HG03439 (cell line): Measurements from ENCODE around the gene HNF1A.
"Not testable (repeated sequence)": the region's sequence is repeated elsewhere in the genome, so short reads cannot be mapped to it uniquely, and the experiment has no call there.

Source experiments
- ATAC-seq: cut with Tn5 transposase; IDR thresholded peaks from one replicate; pipeline ENCODE4 v1.9.1; 2021; ENCODE audit warnings: mild to moderate bottlenecking, moderate library complexity; ENCODE audit not compliant: unreplicated experiment

Gene HNF1A, protein sequence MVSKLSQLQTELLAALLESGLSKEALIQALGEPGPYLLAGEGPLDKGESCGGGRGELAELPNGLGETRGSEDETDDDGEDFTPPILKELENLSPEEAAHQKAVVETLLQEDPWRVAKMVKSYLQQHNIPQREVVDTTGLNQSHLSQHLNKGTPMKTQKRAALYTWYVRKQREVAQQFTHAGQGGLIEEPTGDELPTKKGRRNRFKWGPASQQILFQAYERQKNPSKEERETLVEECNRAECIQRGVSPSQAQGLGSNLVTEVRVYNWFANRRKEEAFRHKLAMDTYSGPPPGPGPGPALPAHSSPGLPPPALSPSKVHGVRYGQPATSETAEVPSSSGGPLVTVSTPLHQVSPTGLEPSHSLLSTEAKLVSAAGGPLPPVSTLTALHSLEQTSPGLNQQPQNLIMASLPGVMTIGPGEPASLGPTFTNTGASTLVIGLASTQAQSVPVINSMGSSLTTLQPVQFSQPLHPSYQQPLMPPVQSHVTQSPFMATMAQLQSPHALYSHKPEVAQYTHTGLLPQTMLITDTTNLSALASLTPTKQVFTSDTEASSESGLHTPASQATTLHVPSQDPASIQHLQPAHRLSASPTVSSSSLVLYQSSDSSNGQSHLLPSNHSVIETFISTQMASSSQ

DNA sequence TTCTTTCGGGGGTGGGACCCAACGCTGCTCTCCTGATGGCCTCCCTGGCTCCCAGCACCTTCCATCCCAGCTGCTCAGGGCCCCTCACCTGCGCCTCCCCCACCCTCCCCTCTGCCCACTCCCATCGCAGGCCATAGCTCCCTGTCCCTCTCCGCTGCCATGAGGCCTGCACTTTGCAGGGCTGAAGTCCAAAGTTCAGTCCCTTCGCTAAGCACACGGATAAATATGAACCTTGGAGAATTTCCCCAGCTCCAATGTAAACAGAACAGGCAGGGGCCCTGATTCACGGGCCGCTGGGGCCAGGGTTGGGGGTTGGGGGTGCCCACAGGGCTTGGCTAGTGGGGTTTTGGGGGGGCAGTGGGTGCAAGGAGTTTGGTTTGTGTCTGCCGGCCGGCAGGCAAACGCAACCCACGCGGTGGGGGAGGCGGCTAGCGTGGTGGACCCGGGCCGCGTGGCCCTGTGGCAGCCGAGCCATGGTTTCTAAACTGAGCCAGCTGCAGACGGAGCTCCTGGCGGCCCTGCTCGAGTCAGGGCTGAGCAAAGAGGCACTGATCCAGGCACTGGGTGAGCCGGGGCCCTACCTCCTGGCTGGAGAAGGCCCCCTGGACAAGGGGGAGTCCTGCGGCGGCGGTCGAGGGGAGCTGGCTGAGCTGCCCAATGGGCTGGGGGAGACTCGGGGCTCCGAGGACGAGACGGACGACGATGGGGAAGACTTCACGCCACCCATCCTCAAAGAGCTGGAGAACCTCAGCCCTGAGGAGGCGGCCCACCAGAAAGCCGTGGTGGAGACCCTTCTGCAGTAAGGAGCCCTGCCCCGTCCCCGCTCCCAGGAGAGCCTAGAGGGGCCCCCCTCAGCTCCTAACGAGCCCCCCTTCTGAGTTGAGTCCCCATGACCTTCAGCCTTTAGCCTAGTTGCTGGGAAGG is at the start of gene HNF1A:
TSS of gene HNF1A (plus strand) at position 248 of the 924 bp plus-strand sequence. CDS start at position 474, 226 bp downstream.
- ATAC-seq = no peak

DNA sequence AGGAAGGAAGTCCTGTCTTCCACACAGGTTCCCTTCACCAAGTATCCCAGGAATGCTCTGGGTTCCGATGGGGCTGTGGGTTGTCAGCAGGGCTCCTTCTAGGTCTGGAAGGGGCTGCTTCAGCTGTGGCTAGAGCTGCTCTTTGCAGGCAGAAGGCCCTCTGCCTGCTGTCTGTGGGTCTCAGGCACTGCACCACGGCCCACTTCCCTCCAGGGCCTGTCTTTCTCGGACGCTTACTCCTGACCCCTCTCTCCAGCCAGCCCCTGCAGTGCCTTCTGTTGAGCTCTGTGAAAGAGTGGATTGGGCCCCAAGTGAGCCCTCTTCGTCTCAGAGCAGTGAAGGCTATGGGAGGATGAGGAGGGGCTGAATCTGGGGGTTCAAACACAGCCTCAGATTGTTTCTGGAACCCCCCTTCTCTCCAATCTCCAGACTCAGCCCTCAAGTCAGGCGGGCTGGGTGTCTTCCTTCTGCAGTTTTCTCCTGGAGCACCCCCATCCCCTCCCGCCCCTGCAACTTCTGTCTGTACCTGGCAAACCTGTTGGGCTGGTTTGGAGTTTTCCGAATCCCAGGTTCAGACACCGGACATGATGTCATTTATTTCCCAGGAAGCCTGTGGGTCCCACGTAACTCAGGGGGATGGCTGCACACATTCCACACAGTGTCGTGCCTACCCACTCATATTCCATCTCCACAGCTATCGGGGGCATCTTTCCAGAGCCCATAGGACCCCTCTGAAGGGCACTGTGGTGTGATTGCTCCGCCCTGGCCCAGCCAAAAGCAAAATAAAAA is 49.3 kb upstream of the HNF1A start:
- no peak for ATAC-seq

DNA sequence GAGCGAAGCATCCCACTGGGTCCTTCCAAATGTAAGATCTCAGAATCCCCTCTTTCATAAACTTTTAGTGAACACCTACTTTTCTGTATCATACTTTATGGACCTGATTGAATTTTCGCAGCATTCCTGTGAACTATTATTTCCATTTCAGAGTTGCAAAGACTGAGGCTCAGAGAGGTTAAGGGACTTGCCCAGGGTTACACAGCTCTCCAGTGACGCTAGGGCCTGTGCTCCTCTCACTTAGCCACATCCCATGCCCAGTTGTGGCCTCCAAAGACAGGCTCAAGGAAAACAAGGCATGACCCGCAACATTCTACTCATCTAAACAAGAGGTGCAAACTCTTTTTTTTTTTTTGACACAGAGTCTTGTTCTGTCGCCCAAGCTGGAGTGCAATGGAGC is 48.3 kb upstream of the HNF1A start:
- ATAC-seq = no peak

DNA sequence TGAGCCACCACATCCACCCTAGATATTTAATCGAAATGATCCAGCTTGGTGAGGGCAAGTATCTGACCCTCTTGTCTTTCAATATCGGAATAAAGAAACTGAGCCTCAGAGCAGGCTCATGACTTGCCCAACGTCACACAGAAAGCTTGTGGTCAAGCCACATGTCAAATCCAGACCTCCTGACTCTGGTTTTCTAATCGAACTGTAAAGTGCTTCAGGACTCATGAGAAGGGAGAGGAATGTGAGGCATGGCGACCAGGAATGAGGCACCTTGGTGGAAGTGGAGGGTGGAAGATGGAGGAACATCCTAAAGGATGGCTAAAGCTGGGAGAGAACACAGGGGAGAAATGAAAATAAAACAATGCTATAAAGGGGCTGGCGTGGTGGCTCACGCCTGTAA is 46.3 kb upstream of the HNF1A start:
- ATAC-seq = no peak

DNA sequence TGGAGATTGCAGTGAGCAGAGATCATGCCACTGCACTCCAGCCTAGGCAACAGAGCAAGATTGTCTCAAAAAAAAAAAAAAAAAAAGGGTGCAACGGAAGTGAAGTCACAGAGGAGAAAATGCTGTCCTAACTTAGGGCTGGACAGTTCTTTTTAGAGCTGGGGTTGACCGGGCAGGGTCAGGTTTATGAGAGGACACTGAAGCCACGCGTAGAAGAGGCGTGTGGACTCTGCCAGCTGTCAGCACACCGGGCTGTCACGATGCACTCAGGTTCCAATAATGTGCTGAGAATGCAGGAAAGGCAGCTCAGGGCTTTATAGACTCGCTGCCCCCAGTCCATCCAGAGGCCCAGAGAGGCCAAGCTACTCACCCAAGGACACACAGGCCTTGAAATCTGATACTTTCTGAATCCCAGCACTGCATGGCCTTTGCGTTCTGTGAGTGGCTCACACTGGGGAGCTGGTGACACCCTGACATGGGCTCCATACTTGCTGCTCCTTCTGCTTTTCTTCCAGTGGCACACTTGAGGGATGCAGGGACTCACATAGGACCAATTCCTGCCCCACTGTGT is 45.3 kb upstream of the HNF1A start:
- no peak for ATAC-seq

DNA sequence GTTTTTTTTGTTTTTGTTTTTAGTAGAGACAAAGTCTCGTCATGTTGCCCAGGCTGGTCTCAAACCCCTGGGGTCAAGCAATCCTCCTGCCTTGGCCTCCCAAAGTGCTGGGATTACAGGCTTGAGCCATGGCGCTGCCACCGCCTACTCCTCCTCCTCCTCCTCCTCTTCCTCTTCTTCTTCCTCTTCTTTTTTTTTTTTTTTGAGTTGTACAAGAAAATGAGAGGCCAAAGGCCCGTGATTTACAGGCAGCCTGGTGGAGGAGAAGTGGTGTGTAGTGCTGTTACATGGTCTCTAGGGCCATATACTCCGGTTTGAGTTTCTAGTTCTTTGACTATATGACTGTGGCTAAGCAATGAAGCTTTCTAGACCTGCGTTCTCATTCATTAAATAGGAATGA is 44.6 kb upstream of the HNF1A start:
- ATAC-seq = no peak

DNA sequence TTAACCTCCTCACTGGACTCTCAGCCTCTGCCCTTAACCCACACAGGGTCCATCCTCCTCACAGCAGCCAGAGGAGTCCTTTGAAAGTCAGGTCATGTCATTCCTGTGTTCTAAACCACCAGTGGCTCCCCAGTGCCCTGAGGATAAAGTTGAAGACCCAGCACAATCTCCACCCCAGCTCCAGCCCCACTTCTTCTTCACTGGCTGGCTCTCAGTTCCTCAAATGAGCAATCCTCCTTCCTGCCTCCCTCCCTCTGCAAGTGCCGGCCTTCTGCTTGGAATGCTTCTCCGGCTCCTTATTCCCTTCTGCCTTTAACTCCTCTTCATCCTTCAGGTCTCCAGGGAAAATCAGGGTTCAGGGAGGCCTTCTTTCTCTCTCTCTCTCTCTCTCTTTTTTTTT is 42.1 kb upstream of the HNF1A start:
- ATAC-seq = no peak

DNA sequence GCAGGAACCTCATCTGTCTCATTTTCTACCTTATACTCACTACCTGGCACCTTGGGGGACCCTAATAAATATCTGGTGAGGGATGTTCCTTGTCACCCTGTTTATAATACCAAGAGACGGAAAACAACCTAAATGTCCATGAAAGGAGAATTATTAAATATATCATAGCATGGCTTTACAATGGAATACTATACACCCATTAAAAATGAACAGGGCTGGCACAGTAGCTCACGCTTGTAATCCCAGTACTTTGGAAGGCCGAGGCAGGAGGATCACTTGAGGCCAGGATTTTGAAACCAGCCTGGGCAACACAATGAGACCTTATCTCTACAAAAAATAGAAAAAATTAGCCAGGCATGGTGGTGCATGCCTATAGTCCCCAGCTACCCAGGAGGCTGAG is 39.8 kb upstream of the HNF1A start:
- no peak for ATAC-seq

DNA sequence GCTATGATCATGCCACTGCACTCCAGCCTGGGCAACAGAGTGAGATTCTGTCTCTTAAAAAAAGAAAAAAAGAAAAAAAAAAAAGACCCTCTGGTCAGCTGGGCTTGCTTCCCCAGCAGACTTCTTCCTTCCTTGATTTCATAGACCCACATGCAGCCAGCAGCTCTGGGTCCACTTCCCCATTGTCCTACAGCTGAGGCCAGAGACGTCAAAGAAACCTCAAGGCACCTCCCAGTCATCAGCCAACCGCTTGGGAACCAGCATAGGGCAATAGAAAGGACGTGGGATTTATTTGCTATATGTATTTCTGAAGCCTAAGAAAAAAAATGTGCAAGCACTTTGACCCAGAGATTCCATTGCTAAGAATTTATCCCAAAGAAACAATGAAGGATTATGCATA is 38.8 kb upstream of the HNF1A start:
- ATAC-seq = no peak

DNA sequence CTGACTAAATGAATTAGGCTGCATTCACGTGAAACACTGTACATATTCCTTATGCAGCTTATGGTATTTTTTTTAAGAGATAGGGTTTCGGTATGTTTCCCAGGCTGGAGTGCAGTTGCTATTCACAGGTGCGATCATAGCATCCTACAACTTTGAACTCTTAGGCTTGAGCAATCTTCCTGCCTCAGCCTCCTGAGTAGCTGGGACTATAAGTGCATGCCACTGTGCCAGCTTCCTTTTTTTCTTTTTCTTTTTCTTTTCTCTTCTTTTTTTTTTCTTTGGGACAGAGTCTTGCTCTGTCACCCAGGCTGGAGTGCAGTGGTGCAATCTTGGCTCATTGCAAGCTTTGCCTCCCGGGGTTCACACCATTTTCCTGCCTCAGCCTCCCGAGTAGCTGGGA is 38.3 kb upstream of the HNF1A start:
- ATAC-seq = no peak

DNA sequence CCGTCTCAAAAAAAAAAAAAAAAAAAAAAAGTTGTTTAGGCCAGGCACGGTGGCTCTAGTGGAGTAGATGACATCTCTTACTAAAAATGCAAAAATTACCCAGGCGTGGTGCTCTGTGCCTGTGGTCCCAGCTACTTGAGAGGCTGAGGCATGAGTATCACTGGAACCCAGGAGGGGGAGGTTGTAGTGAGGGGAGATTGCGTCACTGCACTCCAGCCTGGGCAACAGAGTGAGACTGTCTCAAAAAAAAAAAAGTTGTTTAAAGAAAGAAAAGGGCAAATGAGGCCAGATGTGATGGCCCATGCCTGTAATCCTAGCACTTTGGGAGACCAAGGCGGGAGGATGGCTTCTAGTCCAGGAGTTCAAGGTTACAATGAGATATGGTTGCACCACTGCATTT is 37.5 kb upstream of the HNF1A start:
- ATAC-seq = no peak

DNA sequence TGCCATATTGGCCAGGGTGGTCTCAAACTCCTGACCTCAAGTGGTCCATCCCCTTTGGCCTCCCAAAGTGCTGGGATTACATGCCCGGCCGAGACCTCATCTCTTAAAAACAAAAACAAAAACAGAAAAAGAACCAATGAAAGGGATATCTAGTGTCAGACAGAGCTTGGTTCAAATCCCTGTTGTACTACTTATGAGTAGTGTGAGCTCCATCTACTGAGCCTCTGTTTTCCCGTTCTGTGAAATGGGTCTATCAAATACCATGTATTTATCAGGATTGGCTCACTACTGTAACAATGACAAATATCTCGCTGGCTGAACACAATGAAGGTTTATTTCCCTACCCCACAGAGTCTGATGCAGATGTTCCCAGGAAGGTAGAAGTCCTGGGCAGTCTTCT is 36.9 kb upstream of the HNF1A start:
- ATAC-seq = no peak

DNA sequence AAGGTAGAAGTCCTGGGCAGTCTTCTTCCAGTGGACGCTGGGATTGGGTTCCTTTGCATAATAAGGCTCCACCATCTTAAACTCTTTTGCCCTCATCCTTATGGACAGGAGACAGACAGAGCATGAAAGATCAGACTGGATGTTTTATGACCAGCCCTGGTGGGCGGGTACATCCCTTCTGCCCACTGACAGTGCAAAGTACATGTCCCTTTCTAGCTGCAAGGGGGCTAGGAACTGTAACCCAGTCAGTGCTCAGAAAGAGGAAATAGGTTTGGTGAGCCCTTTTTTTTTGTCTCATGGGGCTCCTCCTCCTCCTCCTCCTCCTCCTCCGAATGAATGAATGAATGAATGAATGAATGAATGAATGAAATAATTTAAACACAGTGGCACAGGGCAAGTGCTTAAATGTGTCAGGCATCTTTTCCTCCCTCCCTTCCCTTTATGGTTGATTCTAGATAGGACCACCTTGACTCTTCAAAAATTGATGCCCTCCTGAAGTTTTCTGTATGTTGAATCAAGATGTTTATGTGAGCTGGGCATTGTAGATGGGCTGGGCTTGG is 36.4 kb upstream of the HNF1A start:
- no peak for ATAC-seq

DNA sequence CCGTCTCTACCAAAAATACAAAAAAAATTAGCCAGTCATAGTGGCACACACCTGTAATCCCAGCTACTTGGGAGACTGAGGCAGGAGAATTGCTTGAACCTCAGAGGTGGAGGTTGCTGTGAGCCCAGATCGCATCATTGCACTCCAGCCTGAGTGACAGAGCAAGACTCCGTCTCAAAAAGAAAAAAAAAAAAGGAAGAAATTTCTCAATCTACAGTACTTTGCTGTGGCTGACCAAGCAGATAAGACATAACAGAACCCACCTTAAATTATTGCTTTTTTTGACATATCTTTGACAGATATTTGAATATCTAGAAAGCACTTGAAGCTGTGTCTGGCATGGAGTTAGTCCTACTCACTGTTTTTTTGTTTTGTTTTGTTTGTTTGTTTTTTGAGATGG is 34.9 kb upstream of the HNF1A start:
- no peak for ATAC-seq

DNA sequence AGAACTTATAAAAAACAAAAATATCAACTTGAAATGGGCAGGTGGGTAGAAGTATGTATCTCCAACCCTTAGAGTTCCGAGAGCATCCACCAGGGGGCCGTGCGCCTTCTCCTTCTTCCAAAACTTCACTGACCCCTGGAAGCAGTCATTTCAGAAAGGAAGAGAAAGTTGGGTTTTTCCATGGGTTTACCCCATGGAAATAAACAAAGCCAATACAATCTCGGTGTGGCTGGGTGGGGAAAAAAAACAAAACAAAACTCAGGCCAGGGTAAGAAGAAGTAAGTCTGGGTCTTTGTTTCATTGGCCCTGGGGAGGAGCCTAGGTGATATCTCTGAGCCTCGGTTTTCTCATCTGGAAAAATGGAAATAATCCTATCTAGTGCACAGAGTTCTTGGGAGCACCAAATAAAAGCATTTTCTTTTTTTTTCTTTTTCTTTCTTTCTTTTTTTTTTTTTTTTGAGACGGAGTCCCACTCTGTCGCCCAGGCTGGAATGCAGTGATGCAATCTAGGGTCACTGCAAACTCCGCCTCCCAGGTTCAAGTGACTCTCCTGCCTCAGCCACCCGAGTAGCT is 33.6 kb upstream of the HNF1A start:
- ATAC-seq = no peak

DNA sequence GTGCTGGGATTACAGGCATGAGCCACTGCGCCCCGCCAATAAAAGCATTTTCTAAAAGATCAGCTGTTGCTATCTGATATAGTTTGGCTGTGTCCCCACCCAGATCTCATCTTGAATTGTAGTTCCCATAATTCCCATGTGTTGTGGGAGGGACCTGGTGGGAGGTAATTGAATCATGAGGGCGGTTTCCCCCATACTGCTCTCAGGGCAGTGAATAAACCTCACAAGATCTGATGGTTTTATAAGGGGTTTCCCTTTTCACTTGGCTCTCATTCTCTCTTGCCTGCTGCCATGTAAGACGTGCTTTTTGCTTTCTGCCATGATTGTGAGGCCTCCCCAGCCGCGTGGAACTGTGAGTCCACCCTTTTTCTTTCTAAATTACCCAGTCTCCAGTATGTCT is 32.8 kb upstream of the HNF1A start:
- not testable (repeated sequence) for ATAC-seq

DNA sequence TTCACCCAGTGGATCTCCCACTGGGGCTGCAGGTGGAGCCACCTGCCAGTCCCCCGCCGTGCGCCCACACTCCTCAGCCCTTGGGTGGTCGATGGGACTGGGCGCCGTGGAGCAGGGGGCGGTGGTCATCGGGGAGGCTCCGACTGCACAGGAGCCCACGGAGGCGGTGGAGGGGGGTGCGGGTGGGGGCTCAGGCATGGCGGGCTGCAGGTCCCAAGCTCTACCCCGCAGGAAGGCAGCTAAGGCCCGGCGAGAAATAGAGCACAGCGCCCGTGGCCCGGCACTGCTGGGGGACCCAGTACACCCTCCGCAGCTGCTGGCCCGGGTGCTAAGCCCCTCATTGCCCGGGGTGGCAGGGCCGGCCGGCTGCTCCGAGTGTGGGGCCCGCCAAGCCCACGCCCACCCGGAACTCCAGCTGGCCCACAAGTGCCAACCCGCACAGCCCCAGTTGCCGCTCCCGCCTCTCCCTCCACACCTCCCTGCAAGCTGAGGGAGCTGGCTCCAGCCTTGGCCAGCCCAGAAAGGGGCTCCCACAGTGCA is 28.0 kb upstream of the HNF1A start:
- not testable (repeated sequence) for ATAC-seq

DNA sequence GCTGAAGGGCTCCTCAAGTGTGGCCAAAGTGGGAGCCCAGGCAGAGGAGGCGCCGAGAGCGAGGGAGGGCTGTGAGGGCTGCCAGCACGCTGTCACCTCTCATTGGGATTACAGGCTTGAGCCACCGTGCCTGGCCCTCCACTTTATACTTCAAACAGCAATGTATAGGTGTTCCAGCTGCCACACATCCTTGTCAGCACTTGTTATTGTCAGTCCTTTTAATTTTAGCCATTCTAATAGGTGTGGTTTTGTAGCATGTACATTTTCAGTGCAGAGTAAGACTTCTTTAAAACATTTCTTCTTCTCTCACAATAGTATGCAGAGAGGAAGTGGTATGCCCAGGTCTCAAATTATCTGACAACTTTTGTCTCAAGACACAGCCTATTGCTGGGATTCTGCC is 27.5 kb upstream of the HNF1A start:
- ATAC-seq = no peak

DNA sequence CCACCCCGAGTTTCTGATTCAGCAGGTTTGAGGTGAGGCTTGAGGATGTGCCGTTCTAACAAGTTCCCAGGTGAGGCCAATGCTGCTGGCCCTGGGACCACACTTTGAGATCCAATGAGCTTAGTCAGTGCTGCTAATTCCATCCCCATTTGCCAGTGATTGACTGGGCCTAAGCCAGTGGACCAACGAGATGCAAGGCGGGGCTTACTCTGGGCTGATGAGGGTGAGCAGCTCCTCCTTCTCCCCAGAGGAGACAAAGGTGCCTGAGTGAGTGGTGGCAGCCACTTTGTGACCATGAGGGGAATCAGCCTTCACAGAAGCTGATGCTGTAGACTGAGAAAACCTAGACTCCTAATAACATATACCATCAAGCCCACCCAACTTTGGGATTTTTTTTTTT is 23.1 kb upstream of the HNF1A start:
- ATAC-seq = no peak
